ENCODE measurements around the gene KARS1. TPM values are rescaled to one million over a fixed set of nuclear protein-coding genes. Genes with fewer than 3 reads are reported as not detected.

Gene KARS1
- 285 and 296 TPM in 2 replicates for total RNA-seq

DNA sequence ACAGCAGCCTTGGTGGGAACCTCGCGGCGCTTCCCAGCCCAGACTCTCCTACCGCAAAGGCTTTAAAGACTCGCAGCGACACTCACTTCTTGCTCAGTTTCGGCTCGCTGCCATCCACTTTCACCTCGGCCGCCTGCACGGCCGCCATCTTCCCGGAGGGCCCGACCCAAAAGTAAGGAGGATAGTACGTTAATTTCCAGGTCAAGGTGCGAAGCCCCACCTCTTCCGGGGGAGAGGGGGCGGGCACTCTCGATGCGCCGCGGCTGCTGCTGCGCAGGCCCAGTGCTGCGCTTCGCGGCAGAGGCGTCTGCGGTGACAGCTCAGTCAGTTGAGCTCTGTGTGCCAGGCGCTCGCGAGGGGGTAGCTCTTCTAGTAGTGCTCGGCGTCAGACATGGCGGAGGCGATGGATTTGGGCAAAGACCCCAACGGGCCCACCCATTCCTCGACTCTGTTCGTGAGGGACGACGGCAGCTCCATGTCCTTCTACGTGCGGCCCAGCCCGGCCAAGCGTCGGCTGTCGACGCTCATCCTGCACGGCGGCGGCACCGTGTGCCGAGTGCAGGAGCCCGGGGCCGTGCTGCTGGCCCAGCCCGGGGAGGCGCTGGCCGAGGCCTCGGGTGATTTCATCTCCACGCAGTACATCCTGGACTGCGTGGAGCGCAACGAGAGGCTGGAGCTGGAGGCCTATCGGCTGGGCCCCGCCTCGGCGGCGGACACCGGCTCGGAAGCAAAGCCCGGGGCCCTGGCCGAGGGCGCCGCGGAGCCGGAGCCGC, at the start of gene KARS1, which contains the start of gene TERF2IP:
TSS of gene KARS1 (minus strand) at position 174 of the 773 bp plus-strand sequence. CDS start at position 148, 26 bp downstream.
TSS of gene TERF2IP (plus strand) at position 282 of the 773 bp plus-strand sequence. CDS start at position 392, 110 bp downstream.
- DNase-seq = peak; percentile 99
- no peaks in the 10 kb centered on the region for H3K9me3 Mint-ChIP-seq
- no peaks in the 10 kb centered on the region for H3K27me3 Mint-ChIP-seq
- peaks cover 51% of the 10 kb centered on the region for H3K36me3 Mint-ChIP-seq (ENCODE audit: low read depth)
- intact Hi-C loops (cut with micrococcal nuclease) = loop anchor here (1.0 to 5.0 kb wide), 12 partner anchors 24 to 1544 kb away; partner anchors contain the start of genes ADAT1, CFDP1, GABARAPL2 and MON1B
- H3K4me1 Mint-ChIP-seq = peaks cover 42% of the 10 kb centered on the region
- peak within 1 kb of the TSS; percentile 89 for H3K4me3 Mint-ChIP-seq
- H3K27ac Mint-ChIP-seq = peak within 1 kb of the TSS; percentile 97

DNA sequence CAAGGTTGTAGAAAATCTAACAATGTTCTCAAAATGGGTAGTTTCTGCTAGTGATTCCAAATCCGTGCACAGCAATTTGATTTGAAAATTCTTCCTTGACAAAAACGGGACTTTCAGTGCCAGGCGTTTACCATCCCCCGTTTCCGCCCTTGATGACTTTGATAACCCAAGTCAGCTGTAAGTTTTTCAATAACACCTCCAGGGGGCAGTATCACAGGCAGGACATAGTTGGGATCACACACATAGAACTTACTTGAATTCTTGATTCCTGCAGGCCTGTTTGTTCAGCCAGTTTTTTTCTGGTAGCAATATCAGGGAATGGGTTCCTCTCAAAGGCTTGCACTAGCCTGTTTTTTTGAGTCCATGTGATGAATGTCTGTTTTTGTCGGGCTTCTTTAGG, 48.2 kb upstream of the KARS1 start:
- DNase-seq = no peak
- Mint-ChIP-seq H3K27ac (no peak overlapping the region), H3K27me3 (no peaks in the 10 kb centered on the region), H3K36me3 (ENCODE audit: low read depth) (no peaks in the 10 kb centered on the region), H3K4me1 (no peaks in the 10 kb centered on the region), H3K4me3 (no peak overlapping the region), H3K9me3 (no peaks in the 10 kb centered on the region)
- intact Hi-C loops (cut with micrococcal nuclease) = no loop called here

DNA sequence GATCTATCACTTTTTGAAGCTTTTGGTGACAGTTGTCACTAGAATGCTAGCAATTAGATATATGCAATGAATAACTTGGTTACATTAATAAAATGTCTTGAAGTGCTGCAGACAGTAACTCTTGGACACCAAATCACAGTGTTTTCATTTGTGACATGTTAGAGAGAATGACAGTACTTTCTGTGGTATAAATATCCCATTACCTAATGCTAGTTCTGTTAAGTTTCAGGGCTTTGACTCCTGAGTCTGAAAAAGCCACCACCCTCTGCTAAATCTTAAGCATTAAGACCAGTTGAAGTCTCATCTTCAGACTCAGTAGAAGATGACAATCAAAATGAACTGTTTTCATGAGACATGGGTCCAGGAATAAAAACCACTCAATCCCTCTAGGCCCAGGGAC, 39.9 kb upstream of the KARS1 start:
- Mint-ChIP-seq H3K4me3 (no peak overlapping the region), H3K27ac (no peak overlapping the region), H3K4me1 (no peaks in the 10 kb centered on the region), H3K9me3 (peaks cover 6% of the 10 kb centered on the region), H3K36me3 (ENCODE audit: low read depth) (no peaks in the 10 kb centered on the region), H3K27me3 (no peaks in the 10 kb centered on the region)
- intact Hi-C loops (cut with micrococcal nuclease) = no loop called here
- no peak for DNase-seq

GRCh38 chr16:75682308-75682707, 34.8 kb upstream of the KARS1 start:
- Mint-ChIP-seq H3K4me3 (no peak overlapping the region), H3K9me3 (peaks cover 6% of the 10 kb centered on the region), H3K27me3 (no peaks in the 10 kb centered on the region), H3K4me1 (no peaks in the 10 kb centered on the region), H3K27ac (no peak overlapping the region), H3K36me3 (ENCODE audit: low read depth) (no peaks in the 10 kb centered on the region)
- no peak for DNase-seq
- intact Hi-C loops (cut with micrococcal nuclease) = no loop called here

DNA sequence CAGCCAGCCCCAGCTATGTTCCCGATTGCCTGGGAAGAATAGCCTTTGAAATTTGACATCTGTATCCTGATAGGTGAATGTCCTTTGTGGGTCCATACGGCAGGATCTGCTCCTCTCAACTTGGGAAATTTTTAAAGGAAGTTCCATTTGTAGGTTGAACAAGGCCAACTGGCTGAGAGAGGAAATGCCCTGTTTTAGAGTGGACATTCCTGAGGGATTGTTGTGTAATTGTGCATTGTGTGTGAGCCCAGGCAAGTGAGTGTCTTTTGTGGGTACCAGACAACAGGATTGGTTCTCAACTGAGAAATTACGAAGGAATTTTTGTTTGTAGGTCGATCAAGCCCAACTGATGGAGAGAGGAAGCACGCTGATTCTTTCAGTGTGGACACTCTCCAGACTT, 31.9 kb upstream of the KARS1 start:
- Mint-ChIP-seq H3K27ac (no peak overlapping the region), H3K9me3 (peaks cover 4% of the 10 kb centered on the region), H3K36me3 (ENCODE audit: low read depth) (no peaks in the 10 kb centered on the region), H3K27me3 (no peaks in the 10 kb centered on the region), H3K4me1 (no peaks in the 10 kb centered on the region), H3K4me3 (no peak overlapping the region)
- no peak for DNase-seq
- intact Hi-C loops (cut with micrococcal nuclease) = no loop called here

- H3K36me3 Mint-ChIP-seq (ENCODE audit: low read depth) = no peaks in the 10 kb centered on the region
- intact Hi-C loops (cut with micrococcal nuclease) = no loop called here
- no peaks in the 10 kb centered on the region for H3K4me1 Mint-ChIP-seq
- H3K9me3 Mint-ChIP-seq = no peaks in the 10 kb centered on the region
- H3K4me3 Mint-ChIP-seq = no peak within 1 kb of the TSS
- no peak for DNase-seq
- no peak within 1 kb of the TSS for H3K27ac Mint-ChIP-seq
- no peaks in the 10 kb centered on the region for H3K27me3 Mint-ChIP-seq
Observed at GRCh38 chr16:75676909-75677308, 29.4 kb upstream of the KARS1 start, which contains the start of gene CPHXL2. TSS of gene CPHXL2 (minus strand) at chr16:75677009. CDS start at chr16:75676999, 10 bp downstream.

- Mint-ChIP-seq H3K4me1 (no peaks in the 10 kb centered on the region), H3K36me3 (ENCODE audit: low read depth) (no peaks in the 10 kb centered on the region), H3K4me3 (no peak overlapping the region), H3K27me3 (no peaks in the 10 kb centered on the region), H3K27ac (no peak overlapping the region), H3K9me3 (no peaks in the 10 kb centered on the region)
- no peak for DNase-seq
- intact Hi-C loops (cut with micrococcal nuclease) = no loop called here
Observed at GRCh38 chr16:75667503-75667902, 20.0 kb upstream of the KARS1 start.

DNA sequence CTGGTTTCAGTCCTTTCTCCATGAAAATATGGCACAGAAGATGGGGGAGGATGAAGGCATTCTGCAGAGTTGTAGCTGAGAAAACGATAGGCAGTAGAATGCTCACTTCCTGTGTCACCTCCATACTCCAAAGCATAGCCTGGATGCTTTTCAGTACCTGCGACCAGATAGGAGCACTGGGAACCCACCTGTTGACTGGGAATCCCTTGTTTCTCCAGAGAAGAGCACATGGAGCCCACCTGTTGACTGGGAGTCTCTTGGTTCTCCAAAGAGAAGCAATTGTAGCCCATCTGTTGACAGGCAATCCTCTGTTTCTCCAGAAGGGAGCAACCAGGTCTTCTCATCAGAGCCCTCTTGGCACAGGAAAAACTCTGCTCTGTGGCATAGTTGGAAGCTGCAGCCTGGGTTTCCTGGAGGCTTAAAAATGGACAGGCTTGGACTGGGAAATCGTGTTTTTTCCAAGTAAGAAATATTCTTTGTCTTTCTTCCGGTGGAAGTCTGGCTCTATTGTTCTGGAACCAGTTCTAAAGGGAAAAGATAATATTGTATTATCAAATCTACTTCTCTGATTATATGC, 13.3 kb upstream of the KARS1 start:
- intact Hi-C loops (cut with micrococcal nuclease) = no loop called here
- Mint-ChIP-seq H3K27me3 (no peaks in the 10 kb centered on the region), H3K4me3 (no peak overlapping the region), H3K36me3 (ENCODE audit: low read depth) (peaks cover 36% of the 10 kb centered on the region), H3K4me1 (peaks cover 4% of the 10 kb centered on the region), H3K27ac (no peak overlapping the region), H3K9me3 (no peaks in the 10 kb centered on the region)
- DNase-seq = no peak

DNA sequence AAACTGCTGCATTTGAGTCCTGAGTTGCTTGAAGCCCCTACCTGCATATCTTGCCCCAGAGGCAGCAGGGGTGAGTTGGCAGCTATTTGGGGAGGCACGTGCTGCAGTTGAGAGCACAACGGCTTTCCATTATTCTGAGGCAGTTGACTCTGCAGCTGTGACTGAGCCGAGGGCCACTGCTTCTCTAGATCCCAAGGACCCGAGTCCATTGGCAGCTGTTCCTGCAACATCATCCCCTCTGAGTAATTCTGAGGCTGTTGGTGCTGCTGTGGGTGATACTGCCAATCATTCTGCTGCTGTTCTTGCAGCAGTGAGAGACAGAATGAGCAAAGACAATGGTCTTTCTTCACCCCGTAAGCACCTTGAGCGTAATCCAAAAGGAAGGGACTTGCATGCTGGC, 12.9 kb upstream of the KARS1 start:
- Mint-ChIP-seq H3K27me3 (no peaks in the 10 kb centered on the region), H3K9me3 (no peaks in the 10 kb centered on the region), H3K4me3 (no peak overlapping the region), H3K27ac (no peak overlapping the region), H3K4me1 (peaks cover 4% of the 10 kb centered on the region), H3K36me3 (ENCODE audit: low read depth) (peaks cover 40% of the 10 kb centered on the region)
- intact Hi-C loops (cut with micrococcal nuclease) = no loop called here
- DNase-seq = no peak

DNA sequence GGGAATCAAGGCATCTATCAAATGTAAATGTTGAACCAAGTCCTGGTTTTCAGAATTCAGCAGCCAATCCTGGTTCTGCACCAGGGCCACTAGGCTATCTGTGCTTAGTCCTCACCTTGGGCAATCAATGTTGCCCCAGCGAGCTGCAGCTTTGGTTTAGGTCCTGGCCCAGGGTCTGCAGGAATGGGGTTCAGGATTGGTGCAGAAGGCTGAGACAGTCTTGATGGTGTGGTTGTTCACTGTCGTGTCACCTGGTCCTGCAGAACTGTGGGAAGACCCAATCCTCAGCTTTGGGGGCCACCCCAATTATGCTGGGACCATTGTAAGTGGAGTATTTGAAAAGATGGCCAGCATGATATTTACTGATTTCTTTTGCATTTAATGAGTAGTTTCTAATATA, 10.7 kb upstream of the KARS1 start:
- H3K9me3 Mint-ChIP-seq = no peaks in the 10 kb centered on the region
- no peak overlapping the region for H3K27ac Mint-ChIP-seq
- no peak for DNase-seq
- H3K4me1 Mint-ChIP-seq = peaks cover 10% of the 10 kb centered on the region
- intact Hi-C loops (cut with micrococcal nuclease) = no loop called here
- no peak overlapping the region for H3K4me3 Mint-ChIP-seq
- H3K27me3 Mint-ChIP-seq = no peaks in the 10 kb centered on the region
- H3K36me3 Mint-ChIP-seq (ENCODE audit: low read depth) = peaks cover 53% of the 10 kb centered on the region

GRCh38 chr16:75653922-75654321, 6.5 kb upstream of the KARS1 start:
- Mint-ChIP-seq H3K27me3 (no peaks in the 10 kb centered on the region), H3K27ac (peak overlapping the region; percentile 64), H3K36me3 (ENCODE audit: low read depth) (peaks cover 58% of the 10 kb centered on the region), H3K4me1 (peaks cover 38% of the 10 kb centered on the region), H3K9me3 (no peaks in the 10 kb centered on the region), H3K4me3 (no peak overlapping the region)
- DNase-seq = no peak
- intact Hi-C loops (cut with micrococcal nuclease) = no loop called here

DNA sequence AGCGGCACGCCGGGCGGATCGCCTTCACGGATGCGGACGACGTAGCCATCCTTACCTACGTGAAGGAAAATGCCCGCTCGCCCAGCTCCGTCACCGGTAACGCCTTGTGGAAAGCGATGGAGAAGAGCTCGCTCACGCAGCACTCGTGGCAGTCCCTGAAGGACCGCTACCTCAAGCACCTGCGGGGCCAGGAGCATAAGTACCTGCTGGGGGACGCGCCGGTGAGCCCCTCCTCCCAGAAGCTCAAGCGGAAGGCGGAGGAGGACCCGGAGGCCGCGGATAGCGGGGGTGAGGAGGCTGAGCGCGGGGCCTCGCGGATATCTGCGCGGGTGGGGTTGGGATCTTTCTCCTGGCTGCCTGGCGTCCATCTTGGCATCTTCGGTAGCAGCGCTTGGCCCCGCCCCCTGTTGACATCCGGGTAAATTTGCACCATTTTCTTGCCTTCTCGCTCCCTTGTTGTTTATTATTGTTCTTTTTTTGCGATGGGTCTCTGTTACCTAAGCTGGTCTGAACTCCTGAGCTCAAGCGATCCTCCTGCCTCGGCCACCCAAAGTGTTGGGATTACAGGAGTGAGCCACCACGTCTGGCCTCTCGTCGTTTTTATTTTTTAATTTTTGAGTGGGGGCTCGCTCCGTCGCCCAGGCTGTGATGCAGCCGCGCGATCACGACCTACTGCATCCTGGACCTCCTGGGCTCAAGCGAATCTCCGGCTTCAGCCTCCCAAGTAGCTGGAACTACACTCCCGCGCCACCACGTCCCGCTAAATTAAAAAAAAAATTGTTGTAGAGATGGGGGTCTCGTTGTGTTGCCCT, 1.0 kb upstream of the KARS1 start:
- Mint-ChIP-seq H3K4me3 (peak overlapping the region; percentile 89), H3K27me3 (no peaks in the 10 kb centered on the region), H3K4me1 (peaks cover 47% of the 10 kb centered on the region), H3K27ac (peak overlapping the region; percentile 97), H3K9me3 (no peaks in the 10 kb centered on the region), H3K36me3 (ENCODE audit: low read depth) (peaks cover 49% of the 10 kb centered on the region)
- intact Hi-C loops (cut with micrococcal nuclease) = loop anchor here (2.0 to 5.0 kb wide), 6 partner anchors 132 to 1351 kb away; partner anchors contain the start of genes CFDP1, PSMD7, WDR59 and ZFP1
- peak; percentile 96 for DNase-seq

GRCh38 chr16:75647112-75647491, 363 bp downstream of the KARS1 start:
- intact Hi-C loops (cut with micrococcal nuclease) = loop anchor here (1.0 to 5.0 kb wide), 10 partner anchors 24 to 1544 kb away; partner anchors contain the start of genes ADAT1, GABARAPL2, MON1B and PSMD7
- Mint-ChIP-seq H3K9me3 (no peaks in the 10 kb centered on the region), H3K27me3 (no peaks in the 10 kb centered on the region), H3K4me1 (peaks cover 41% of the 10 kb centered on the region), H3K36me3 (ENCODE audit: low read depth) (peaks cover 56% of the 10 kb centered on the region), H3K4me3 (peak overlapping the region; percentile 89), H3K27ac (peak overlapping the region; percentile 97)
- DNase-seq = no peak

All from activated CD4-positive, alpha-beta T cell treated with anti-CD3 and anti-CD28 coated beads, Interleukin-2, amount 10 ng/mL, durations not matched to agents 24 days and 14 days (primary cell).